H9 (cell line): ENCODE data around the gene SOX15. TPM values are rescaled to one million over a fixed set of nuclear protein-coding genes. Genes with fewer than 3 reads are reported as not detected.
A peak's percentile ranks its signal among the peaks of the same experiment; 100 is the strongest.

Experiments used
- DNase-seq: peaks from one replicate; pipeline ENCODE4 v3.0.0-alpha.2; 2017
- H2AFZ ChIP-seq: one replicate; pipeline ENCODE4 v1.6.1; 2013; ENCODE audit warnings: mild to moderate bottlenecking, low read length, control low read depth, moderate library complexity
- H2AK5ac ChIP-seq: 2 replicates; pipeline ENCODE4 v1.6.1; 2013; ENCODE audit warnings: low read length, control low read depth, mixed read lengths; ENCODE audit not compliant: insufficient read length
- H2BK120ac ChIP-seq: one replicate; pipeline ENCODE4 v1.6.1; 2013; ENCODE audit warnings: low read depth, mild to moderate bottlenecking, low read length, control low read depth, inconsistent platforms; ENCODE audit not compliant: poor library complexity, severe bottlenecking
- H2BK12ac ChIP-seq: 2 replicates; pipeline ENCODE4 v1.6.1; 2013; ENCODE audit warnings: low read length, control low read depth, mixed read lengths, low read depth; ENCODE audit not compliant: insufficient read length
- H2BK15ac ChIP-seq: 2 replicates; pipeline ENCODE4 v1.6.1; 2013; ENCODE audit warnings: low read depth, low read length, control low read depth
- H2BK20ac ChIP-seq: one replicate; pipeline ENCODE4 v1.6.1; 2013; ENCODE audit warnings: low read depth, mild to moderate bottlenecking, low read length, control low read depth, inconsistent platforms; ENCODE audit not compliant: poor library complexity, severe bottlenecking
- H2BK5ac ChIP-seq: 2 replicates; pipeline ENCODE4 v1.6.1; 2013; ENCODE audit warnings: low read length, control low read depth, mixed read lengths; ENCODE audit not compliant: insufficient read length
- H3K14ac ChIP-seq: 2 replicates; pipeline ENCODE4 v1.6.1; 2013; ENCODE audit warnings: low read length, control low read depth; ENCODE audit not compliant: insufficient read depth
- H3K18ac ChIP-seq: 2 replicates; pipeline ENCODE4 v1.6.1; 2013; ENCODE audit warnings: low read depth, mild to moderate bottlenecking, mixed read lengths, low read length, control low read depth; ENCODE audit not compliant: insufficient read length
- H3K23ac ChIP-seq: 2 replicates; pipeline ENCODE4 v1.6.1; 2013; ENCODE audit warnings: low read length, control low read depth, mixed read lengths, low read depth; ENCODE audit not compliant: insufficient read length
- H3K23me2 ChIP-seq: 2 replicates; pipeline ENCODE4 v1.6.1; 2013; ENCODE audit warnings: low read depth, mild to moderate bottlenecking, mixed read lengths, low read length, control low read depth; ENCODE audit not compliant: insufficient read length, poor library complexity, severe bottlenecking
- H3K27ac ChIP-seq: 2 replicates; pipeline ENCODE4 v1.5.1; 2013; ENCODE audit warnings: low read length, control low read depth, mixed read lengths, low read depth; ENCODE audit not compliant: insufficient read length
- H3K27me3 ChIP-seq: 2 replicates; pipeline ENCODE4 v1.6.1; 2013; ENCODE audit warnings: low read length, control low read depth, inconsistent platforms; ENCODE audit not compliant: insufficient read depth
- H3K4ac ChIP-seq: 2 replicates; pipeline ENCODE4 v1.6.1; 2013; ENCODE audit warnings: low read depth, mild to moderate bottlenecking, control low read depth, inconsistent platforms, low read length, moderate library complexity
- H3K4me1 ChIP-seq: 2 replicates; pipeline ENCODE4 v1.6.1; 2013; ENCODE audit warnings: low read length, control low read depth, inconsistent platforms; ENCODE audit not compliant: insufficient read depth
- H3K4me2 ChIP-seq: 2 replicates; pipeline ENCODE4 v1.6.1; 2013; ENCODE audit warnings: low read length, control low read depth, mixed read lengths; ENCODE audit not compliant: insufficient read length, insufficient read depth
- H3K56ac ChIP-seq: 2 replicates; pipeline ENCODE4 v1.6.1; 2013; ENCODE audit warnings: low read depth, mild to moderate bottlenecking, mixed read lengths, low read length, control low read depth; ENCODE audit not compliant: insufficient read length
- H3K79me1 ChIP-seq: 2 replicates; pipeline ENCODE4 v1.6.1; 2013; ENCODE audit warnings: low read depth, mild to moderate bottlenecking, moderate library complexity, low read length, control low read depth, inconsistent platforms; ENCODE audit not compliant: insufficient read depth, poor library complexity, severe bottlenecking
- H3K79me2 ChIP-seq: 2 replicates; pipeline ENCODE4 v1.6.1; 2013; ENCODE audit warnings: low read length, control low read depth, inconsistent platforms; ENCODE audit not compliant: insufficient read depth
- H3K9ac ChIP-seq: 2 replicates; pipeline ENCODE4 v1.6.1; 2013; ENCODE audit warnings: low read length, control low read depth, mixed read lengths; ENCODE audit not compliant: insufficient read length; ENCODE audit errors: extremely low read depth
- H3K9me3 ChIP-seq: one replicate; pipeline ENCODE4 v1.6.1; 2013; ENCODE audit warnings: low read depth, low read length, inconsistent platforms; ENCODE audit not compliant: control insufficient read depth
- H3T11ph ChIP-seq: one replicate; pipeline ENCODE4 v1.6.1; 2013; ENCODE audit warnings: mild to moderate bottlenecking, low read length, control low read depth, inconsistent platforms
- H4K20me1 ChIP-seq: one replicate; pipeline ENCODE4 v1.6.1; 2013; ENCODE audit not compliant: control insufficient read depth, insufficient read length, insufficient read depth
- H4K5ac ChIP-seq: 2 replicates; pipeline ENCODE4 v1.6.1; 2013; ENCODE audit warnings: low read depth, mild to moderate bottlenecking, mixed read lengths, low read length, control low read depth; ENCODE audit not compliant: insufficient read length
- H4K8ac ChIP-seq: replicated peaks from 2 replicates; pipeline ENCODE4 v1.6.1; 2013; ENCODE audit warnings: low read length, control low read depth, mixed read lengths, low read depth; ENCODE audit not compliant: insufficient read length
- H4K91ac ChIP-seq: 2 replicates; pipeline ENCODE4 v1.6.1; 2013; ENCODE audit warnings: low read depth, mild to moderate bottlenecking, moderate library complexity, mixed read lengths, low read length, control low read depth; ENCODE audit not compliant: insufficient read length
- H3K27ac Mint-ChIP-seq, 3 experiments: 2 replicates in 2 of 3; 3 replicates in 1 of 3; pipeline ENCODE4 v1.8.0; 2020 to 2021; ENCODE audit warnings: mixed read lengths in 3 of 3, mild to moderate bottlenecking in 1 of 3, moderate library complexity in 1 of 3
- H3K27me3 Mint-ChIP-seq: 2 replicates; pipeline ENCODE4 v1.8.0; 2021; ENCODE audit warnings: low read depth, mild to moderate bottlenecking, moderate library complexity, mixed read lengths
- H3K36me3 Mint-ChIP-seq, 3 experiments: 2 replicates in 2 of 3; 3 replicates in 1 of 3; pipeline ENCODE4 v1.8.0; 2020 to 2021; ENCODE audit warnings: low read depth in 3 of 3, mixed read lengths in 3 of 3; ENCODE audit not compliant: insufficient read depth in 1 of 3
- H3K4me1 Mint-ChIP-seq, 2 experiments: 2 replicates each; pipeline ENCODE4 v1.8.0; 2020; ENCODE audit warnings: mixed read lengths in 2 of 2
- H3K4me3 Mint-ChIP-seq, 2 experiments: 2 replicates in 1 of 2; 3 replicates in 1 of 2; pipeline ENCODE4 v1.8.0; 2020 to 2021; ENCODE audit warnings: mild to moderate bottlenecking in 2 of 2, mixed read lengths in 2 of 2, moderate library complexity in 1 of 2
- H3K9me3 Mint-ChIP-seq, 2 experiments: 2 replicates in 1 of 2; 3 replicates in 1 of 2; pipeline ENCODE4 v1.8.0; 2020; ENCODE audit warnings: mild to moderate bottlenecking in 2 of 2, mixed read lengths in 2 of 2, moderate library complexity in 1 of 2
- WGBS: extraction: QIAGEN DNeasy Blood & Tissue Kit; methylation state at CpG from one replicate; pipeline ENCODE4 v1.1.7; 2013; ENCODE audit warnings: missing lambda C conversion rate, low lambda C conversion rate, mixed read lengths; ENCODE audit not compliant: insufficient read length; ENCODE audit errors: extremely low coverage; 5-methylcytosine and 5-hydroxymethylcytosine counted together
- total RNA-seq: library from RNA; stranded (reverse); gene quantifications from 2 replicates; pipeline ENCODE4 v1.2.1, GENCODE V29; 2021
- TF ChIP-seq, protein P1 (sequence below): fragments of 200-600 bp; sonication (generic); conservative IDR thresholded peaks from 3 replicates; pipeline ENCODE4 v1.8.0; 2021; ENCODE audit warnings: antibody characterized with exemption, mild to moderate bottlenecking

The SOX15 gene
- total RNA-seq, 1 experiment from 2014 or later, result 7.7 TPM

DNA sequence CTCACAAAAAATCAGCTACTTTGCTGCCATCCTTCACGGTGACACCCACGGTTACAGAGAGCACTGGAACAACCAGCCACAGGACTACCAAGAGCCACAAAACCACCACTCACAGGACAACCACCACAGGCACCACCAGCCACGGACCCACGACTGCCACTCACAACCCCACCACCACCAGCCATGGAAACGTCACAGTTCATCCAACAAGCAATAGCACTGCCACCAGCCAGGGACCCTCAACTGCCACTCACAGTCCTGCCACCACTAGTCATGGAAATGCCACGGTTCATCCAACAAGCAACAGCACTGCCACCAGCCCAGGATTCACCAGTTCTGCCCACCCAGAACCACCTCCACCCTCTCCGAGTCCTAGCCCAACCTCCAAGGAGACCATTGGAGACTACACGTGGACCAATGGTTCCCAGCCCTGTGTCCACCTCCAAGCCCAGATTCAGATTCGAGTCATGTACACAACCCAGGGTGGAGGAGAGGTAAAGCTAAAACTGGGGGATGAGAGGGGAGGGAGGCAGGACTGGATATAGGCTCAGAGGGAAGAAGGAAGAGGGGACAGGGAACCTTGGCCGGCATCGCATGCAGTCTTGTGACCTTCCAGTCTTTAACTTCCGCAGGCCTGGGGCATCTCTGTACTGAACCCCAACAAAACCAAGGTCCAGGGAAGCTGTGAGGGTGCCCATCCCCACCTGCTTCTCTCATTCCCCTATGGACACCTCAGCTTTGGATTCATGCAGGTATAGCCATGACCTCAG is 9.9 kb downstream of the SOX15 start:
- Histone ChIP-seq H3K27ac (no peak overlapping the region), H2AFZ (no peak overlapping the region), H3T11ph (no peak overlapping the region), H3K4me1 (no peaks in the 10 kb centered on the region), H2BK20ac (no peak overlapping the region), H4K20me1 (no peaks in the 10 kb centered on the region), H3K9me3 (no peaks in the 10 kb centered on the region), H3K18ac (no peak overlapping the region), H3K9ac (no peak overlapping the region), H2BK5ac (no peak overlapping the region), H4K91ac (no peak overlapping the region), H3K27me3 (no peaks in the 10 kb centered on the region), H4K8ac (no peak overlapping the region), H2AK5ac (no peak overlapping the region), H3K56ac (no peak overlapping the region), H3K4me2 (no peak overlapping the region), H2BK120ac (no peak overlapping the region), H2BK12ac (no peak overlapping the region), H3K79me2 (no peaks in the 10 kb centered on the region; the same call in 1 of the 2 replicates), H3K79me1 (peaks cover 2% of the 10 kb centered on the region), H3K23me2 (peaks cover 3% of the 10 kb centered on the region), H3K23ac (no peak overlapping the region), H4K5ac (no peak overlapping the region), H3K4ac (no peak overlapping the region), H2BK15ac (no peak overlapping the region), H3K14ac (no peak overlapping the region)
- Mint-ChIP-seq H3K9me3 (peaks cover 0 to 3% of the 10 kb centered on the region in 2 experiments; a peak in 1 of 5 replicates), H3K27ac (peak overlapping the region; percentile 62 to 96 (median 86); a peak in 5 of 7 replicates), H3K36me3 (peaks cover 39 to 60% (median 49%) of the 10 kb centered on the region in 3 experiments), H3K27me3 (peaks cover 2% of the 10 kb centered on the region), H3K4me1 (peaks cover 50 to 56% of the 10 kb centered on the region in 2 experiments), H3K4me3 (peak overlapping the region; percentile 3 to 43; a peak in 2 of 5 replicates)
- TF ChIP-seq, protein P1, sequence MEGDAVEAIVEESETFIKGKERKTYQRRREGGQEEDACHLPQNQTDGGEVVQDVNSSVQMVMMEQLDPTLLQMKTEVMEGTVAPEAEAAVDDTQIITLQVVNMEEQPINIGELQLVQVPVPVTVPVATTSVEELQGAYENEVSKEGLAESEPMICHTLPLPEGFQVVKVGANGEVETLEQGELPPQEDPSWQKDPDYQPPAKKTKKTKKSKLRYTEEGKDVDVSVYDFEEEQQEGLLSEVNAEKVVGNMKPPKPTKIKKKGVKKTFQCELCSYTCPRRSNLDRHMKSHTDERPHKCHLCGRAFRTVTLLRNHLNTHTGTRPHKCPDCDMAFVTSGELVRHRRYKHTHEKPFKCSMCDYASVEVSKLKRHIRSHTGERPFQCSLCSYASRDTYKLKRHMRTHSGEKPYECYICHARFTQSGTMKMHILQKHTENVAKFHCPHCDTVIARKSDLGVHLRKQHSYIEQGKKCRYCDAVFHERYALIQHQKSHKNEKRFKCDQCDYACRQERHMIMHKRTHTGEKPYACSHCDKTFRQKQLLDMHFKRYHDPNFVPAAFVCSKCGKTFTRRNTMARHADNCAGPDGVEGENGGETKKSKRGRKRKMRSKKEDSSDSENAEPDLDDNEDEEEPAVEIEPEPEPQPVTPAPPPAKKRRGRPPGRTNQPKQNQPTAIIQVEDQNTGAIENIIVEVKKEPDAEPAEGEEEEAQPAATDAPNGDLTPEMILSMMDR, result no peak
- no peak for DNase-seq
- no CpG with 5 or more reads among the region's 12 CpGs for WGBS
